Vagina (tissue), 2 donors: Measurements from ENCODE around the gene SLC18A2. TPM values are rescaled to one million over a fixed set of nuclear protein-coding genes. Genes with fewer than 3 reads are reported as not detected.
A peak's percentile ranks its signal among the peaks of the same experiment; 100 is the strongest.
"Not testable (repeated sequence)": the region's sequence is repeated elsewhere in the genome, so short reads cannot be mapped to it uniquely, and the experiment has no call there.

Source experiments
- DNase-seq, 2 donors: peaks; one replicate each; pipeline ENCODE4 v3.0.0-alpha.2; 2017; ENCODE audit errors: extremely low spot score in 2 of 2
- H3K27ac ChIP-seq: fragments of 200-600 bp; sonication (generic); one replicate; pipeline ENCODE4 v1.5.1; 2019
- H3K27me3 ChIP-seq: fragments of 200-600 bp; sonication (generic); one replicate; pipeline ENCODE4 v1.5.1; 2019
- H3K36me3 ChIP-seq, 2 donors: fragments of 200-600 bp; sonication (generic); one replicate each; pipeline ENCODE4 v1.5.1; 2017 to 2019
- H3K4me1 ChIP-seq: fragments of 200-600 bp; sonication (generic); one replicate; pipeline ENCODE4 v1.5.1; 2019
- H3K4me3 ChIP-seq, 2 donors: fragments of 200-600 bp; sonication (generic); 1 replicate in 1 of 2; 2 replicates in 1 of 2; pipeline ENCODE4 v1.5.1; 2016 to 2019
- H3K9me3 ChIP-seq: fragments of 200-600 bp; sonication (generic); one replicate; pipeline ENCODE4 v1.5.1; 2019
- CTCF ChIP-seq, 3 experiments: fragments of 450-650 bp in 2 of 3; fragments of 200-600 bp in 1 of 3; sonication (generic) in 1 of 3; IDR thresholded peaks; one replicate each; pipeline ENCODE4 v1.5.1; 2017 to 2019; ENCODE audit warnings: antibody characterized with exemption in 3 of 3, mild to moderate bottlenecking in 2 of 3, moderate library complexity in 2 of 3
- POLR2A ChIP-seq, 2 donors: fragments of 450-650 bp; IDR thresholded peaks; one replicate each; pipeline ENCODE4 v1.6.1; 2017; ENCODE audit warnings: antibody characterized with exemption in 2 of 2, mild to moderate bottlenecking in 2 of 2, moderate library complexity in 2 of 2
- POLR2AphosphoS5 ChIP-seq, 2 donors: sonication (generic); formaldehyde crosslinking; IDR thresholded peaks; one replicate each; pipeline ENCODE4 v1.9.0; 2017; ENCODE audit warnings: antibody characterized with exemption in 2 of 2, mild to moderate bottlenecking in 2 of 2, low read depth in 1 of 2; ENCODE audit not compliant: insufficient read depth in 1 of 2
- intact Hi-C: fragments of 100-400 bp; cut with DNase I; formaldehyde crosslinking; loops from one replicate; pipeline ENCODE4 v1.15.1; 2023
- total RNA-seq: library from RNA; depleted of rRNA; stranded (reverse); fragments of >200 nt; gene quantifications from one replicate; pipeline ENCODE4 v1.2.3, GENCODE V29; 2016

Gene SLC18A2
- total RNA-seq, 1 donor from 2014 or later, result 11.5 TPM

GRCh38 chr10:117228210-117228609 lies 12.7 kb upstream of the SLC18A2 start:
- DNase-seq, result no peak
- TF ChIP-seq CTCF (IDR thresholded peaks at IDR 0.05) (no peak), POLR2A (IDR thresholded peaks at IDR 0.05) (no peak), POLR2AphosphoS5 (IDR thresholded peaks at IDR 0.05; ENCODE audit: insufficient read depth in 1 of 2, low read depth in 1 of 2) (no peak)
- Histone ChIP-seq H3K27ac (no peak overlapping the region), H3K36me3 (no peaks in the 10 kb centered on the region), H3K9me3 (no peaks in the 10 kb centered on the region), H3K4me1 (no peaks in the 10 kb centered on the region), H3K27me3 (no peaks in the 10 kb centered on the region), H3K4me3 (no peak overlapping the region)
- intact Hi-C loops, result no loop called here

- DNase-seq, H3K9me3 ChIP-seq, H3K4me1 ChIP-seq, H3K27me3 ChIP-seq, H3K4me3 ChIP-seq, intact Hi-C loops, H3K27ac ChIP-seq, H3K36me3 ChIP-seq: not testable (repeated sequence)
Observed at GRCh38 chr10:117230107-117230506, 10.8 kb upstream of the SLC18A2 start.

GRCh38 chr10:117237401-117237991 lies 3.4 kb upstream of the SLC18A2 start:
- intact Hi-C loops, result no loop called here
- Histone ChIP-seq H3K36me3 (no peaks in the 10 kb centered on the region), H3K4me1 (peaks cover 5% of the 10 kb centered on the region), H3K4me3 (no peak overlapping the region), H3K9me3 (no peaks in the 10 kb centered on the region), H3K27ac (no peak overlapping the region), H3K27me3 (no peaks in the 10 kb centered on the region)
- no peak for DNase-seq
- TF ChIP-seq CTCF (IDR thresholded peaks at IDR 0.05) (no peak), POLR2A (IDR thresholded peaks at IDR 0.05) (no peak)

GRCh38 chr10:117239051-117239450 lies 1.9 kb upstream of the SLC18A2 start:
- Histone ChIP-seq H3K4me1 (peaks cover 5% of the 10 kb centered on the region), H3K27me3 (no peaks in the 10 kb centered on the region), H3K36me3 (no peaks in the 10 kb centered on the region), H3K9me3 (no peaks in the 10 kb centered on the region), H3K27ac (no peak overlapping the region), H3K4me3 (no peak overlapping the region)
- no peak for DNase-seq
- intact Hi-C loops, result no loop called here
- TF ChIP-seq POLR2AphosphoS5 (IDR thresholded peaks at IDR 0.05; ENCODE audit: insufficient read depth in 1 of 2, low read depth in 1 of 2) (no peak), POLR2A (IDR thresholded peaks at IDR 0.05) (no peak), CTCF (IDR thresholded peaks at IDR 0.05) (no peak)

- H3K27ac ChIP-seq, result no peak overlapping the region
- no peak for TF ChIP-seq POLR2AphosphoS5 (IDR thresholded peaks at IDR 0.05; ENCODE audit: insufficient read depth in 1 of 2, low read depth in 1 of 2)
- TF ChIP-seq CTCF (IDR thresholded peaks at IDR 0.05), result no peak
- no peak for TF ChIP-seq POLR2A (IDR thresholded peaks at IDR 0.05)
- H3K9me3 ChIP-seq, result no peaks in the 10 kb centered on the region
- peak overlapping the region in 1 of 2 donors; percentile 51 for H3K4me3 ChIP-seq
- H3K4me1 ChIP-seq, result peaks cover 5% of the 10 kb centered on the region
- DNase-seq, result no peak
- intact Hi-C loops, result no loop called here
- no peaks in the 10 kb centered on the region for H3K36me3 ChIP-seq
- H3K27me3 ChIP-seq, result no peaks in the 10 kb centered on the region
Observed at GRCh38 chr10:117239721-117240620, 943 bp upstream of the SLC18A2 start.
